Mesothelial cell of epicardium (in vitro differentiated cells): ENCODE results near the gene PDE7B. TPM values are rescaled to one million over a fixed set of nuclear protein-coding genes. Genes with fewer than 3 reads are reported as not detected.

ENCODE experiments used
- DNase-seq, 2 experiments: peaks; one replicate each; pipeline ENCODE4 v3.0.0; 2021; ENCODE audit warnings: low spot score in 2 of 2; ENCODE audit not compliant: unreplicated experiment in 2 of 2
- H3K27ac Mint-ChIP-seq: 2 replicates; pipeline ENCODE4 v1.8.0; 2021; ENCODE audit warnings: mixed read lengths
- H3K27me3 Mint-ChIP-seq: 2 replicates; pipeline ENCODE4 v1.8.0; 2021; ENCODE audit warnings: low read depth, mixed read lengths
- H3K36me3 Mint-ChIP-seq: 2 replicates; pipeline ENCODE4 v1.8.0; 2021; ENCODE audit warnings: mixed read lengths
- H3K4me1 Mint-ChIP-seq: 2 replicates; pipeline ENCODE4 v1.8.0; 2021; ENCODE audit warnings: mixed read lengths
- H3K4me3 Mint-ChIP-seq: 2 replicates; pipeline ENCODE4 v1.8.0; 2021; ENCODE audit warnings: mild to moderate bottlenecking, moderate library complexity, mixed read lengths
- H3K9me3 Mint-ChIP-seq: 2 replicates; pipeline ENCODE4 v1.8.0; 2021; ENCODE audit warnings: mixed read lengths
- CTCF ChIP-seq: fragments of 200-600 bp; sonication (generic); IDR thresholded peaks from one replicate; pipeline ENCODE4 v1.5.0; 2021; ENCODE audit warnings: antibody characterized with exemption; ENCODE audit not compliant: unreplicated experiment
- total RNA-seq: library from RNA; stranded (reverse); gene quantifications from 3 replicates; pipeline ENCODE4 v1.2.1, GENCODE V29; 2021

The PDE7B gene
- total RNA-seq, 1 donor from 2014 or later = 18.2 TPM

GRCh38 chr6:135871296-135871695 lies 19.8 kb downstream of the PDE7B start:
- Mint-ChIP-seq H3K36me3 (no peaks in the 10 kb centered on the region), H3K4me1 (peaks cover 32% of the 10 kb centered on the region), H3K9me3 (peaks cover 4% of the 10 kb centered on the region), H3K27ac (peak overlapping the region; percentile 50), H3K4me3 (no peak overlapping the region), H3K27me3 (no peaks in the 10 kb centered on the region)
- no peak for DNase-seq
- no peak for TF ChIP-seq CTCF

GRCh38 chr6:135871878-135872277 lies 20.4 kb downstream of the PDE7B start:
- H3K27me3 Mint-ChIP-seq = no peaks in the 10 kb centered on the region

GRCh38 chr6:135875446-135875845 lies 23.9 kb downstream of the PDE7B start:
- no peak for DNase-seq
- Mint-ChIP-seq H3K4me3 (no peak overlapping the region), H3K27ac (no peak overlapping the region), H3K9me3 (peaks cover 4% of the 10 kb centered on the region), H3K36me3 (no peaks in the 10 kb centered on the region), H3K27me3 (no peaks in the 10 kb centered on the region), H3K4me1 (peaks cover 26% of the 10 kb centered on the region)
- no peak for TF ChIP-seq CTCF

More at GRCh38 chr6:135871878-135872277, 20.4 kb downstream of the PDE7B start:
- Mint-ChIP-seq H3K36me3 (no peaks in the 10 kb centered on the region), H3K27ac (peak overlapping the region; percentile 57), H3K9me3 (peaks cover 4% of the 10 kb centered on the region), H3K4me3 (no peak overlapping the region), H3K4me1 (peaks cover 26% of the 10 kb centered on the region)
- DNase-seq = no peak
- no peak for TF ChIP-seq CTCF

- H3K4me3 Mint-ChIP-seq = no peak overlapping the region
- DNase-seq = no peak
- H3K36me3 Mint-ChIP-seq = no peaks in the 10 kb centered on the region
- peaks cover 27% of the 10 kb centered on the region for H3K4me1 Mint-ChIP-seq
- H3K27ac Mint-ChIP-seq = no peak overlapping the region
- no peaks in the 10 kb centered on the region for H3K27me3 Mint-ChIP-seq
- H3K9me3 Mint-ChIP-seq = peaks cover 4% of the 10 kb centered on the region
- TF ChIP-seq CTCF = no peak
These were observed 24.6 kb downstream of the PDE7B start for GRCh38 chr6:135876058-135876457.

GRCh38 chr6:135877666-135878065 lies 26.2 kb downstream of the PDE7B start:
- Mint-ChIP-seq H3K27me3 (no peaks in the 10 kb centered on the region), H3K4me1 (peaks cover 25% of the 10 kb centered on the region), H3K36me3 (no peaks in the 10 kb centered on the region), H3K27ac (no peak overlapping the region), H3K9me3 (peaks cover 4% of the 10 kb centered on the region), H3K4me3 (no peak overlapping the region)
- no peak for DNase-seq
- TF ChIP-seq CTCF = no peak
